Fibroblast of mammary gland (primary cell): ENCODE results near the gene METTL15.
"Not testable (repeated sequence)": the region's sequence is repeated elsewhere in the genome, so short reads cannot be mapped to it uniquely, and the experiment has no call there.

ENCODE experiments used
- DNase-seq: peaks from one replicate; pipeline ENCODE4 v3.0.0-alpha.2; 2010; ENCODE audit warnings: low read depth
- H3K4me3 ChIP-seq: 2 replicates; pipeline ENCODE4 v1.5.1; 2011; ENCODE audit warnings: low read depth, mild to moderate bottlenecking, low read length, moderate library complexity; ENCODE audit not compliant: control insufficient read depth
- CTCF ChIP-seq: conservative IDR thresholded peaks from 2 replicates; pipeline ENCODE4 v1.5.1; 2011; ENCODE audit warnings: low read depth, low read length, inconsistent platforms; ENCODE audit not compliant: control insufficient read depth, insufficient read depth

The METTL15 gene

DNA sequence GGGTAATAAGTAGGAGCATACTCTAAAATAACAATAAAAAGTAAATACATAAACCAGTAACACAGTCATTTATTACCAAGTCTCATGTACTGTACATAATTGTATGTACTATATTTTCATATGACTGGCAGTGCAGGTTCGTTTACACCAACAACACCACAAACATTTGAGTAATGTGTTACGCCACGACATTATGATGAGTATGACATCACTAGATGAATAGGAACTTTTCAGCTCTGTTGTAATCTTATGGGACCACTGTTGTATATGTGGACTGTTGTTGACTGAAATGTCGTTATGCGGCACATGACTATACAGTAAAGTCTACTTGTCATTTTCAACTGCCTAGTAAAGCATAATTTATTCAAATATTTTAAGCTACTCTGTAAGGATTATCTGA lies 18.8 kb upstream of the METTL15 start:
- DNase-seq: peak; percentile 30
- no peak for TF ChIP-seq CTCF
- no peak overlapping the region for H3K4me3 ChIP-seq

DNA sequence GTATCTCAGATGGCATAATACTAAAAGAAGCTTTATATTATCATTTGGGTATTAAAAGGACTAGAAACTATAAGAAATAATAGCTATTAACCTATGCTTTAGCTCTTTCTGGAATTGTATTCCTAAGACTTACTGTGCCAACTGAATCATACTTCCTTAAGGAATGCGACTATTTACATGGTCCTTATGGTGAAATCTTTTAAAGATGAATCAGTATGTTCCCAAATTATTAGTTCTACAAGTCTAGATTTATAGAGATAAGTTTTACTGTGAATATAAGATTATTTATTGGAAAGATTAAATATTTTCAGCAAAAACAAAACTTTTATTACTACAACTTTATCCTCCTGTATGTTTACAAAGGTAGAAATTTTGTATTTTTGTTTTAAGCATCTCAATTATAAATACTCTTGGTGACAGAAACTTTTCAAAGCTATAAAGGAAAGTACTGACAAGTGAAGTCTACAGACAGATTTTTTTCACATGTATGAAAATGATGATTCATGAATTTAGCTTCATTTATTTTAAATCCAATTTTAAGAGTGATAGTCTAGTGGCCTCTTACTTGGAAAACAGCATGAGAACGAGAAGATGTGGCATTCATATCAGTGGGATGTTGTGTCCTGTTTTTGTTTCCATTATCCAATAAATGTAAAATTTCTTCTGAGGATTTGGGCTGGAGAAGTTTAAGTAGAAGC lies 18.0 kb upstream of the METTL15 start:
- peak; percentile 66 for DNase-seq
- no peak for TF ChIP-seq CTCF
- H3K4me3 ChIP-seq: no peak overlapping the region

DNA sequence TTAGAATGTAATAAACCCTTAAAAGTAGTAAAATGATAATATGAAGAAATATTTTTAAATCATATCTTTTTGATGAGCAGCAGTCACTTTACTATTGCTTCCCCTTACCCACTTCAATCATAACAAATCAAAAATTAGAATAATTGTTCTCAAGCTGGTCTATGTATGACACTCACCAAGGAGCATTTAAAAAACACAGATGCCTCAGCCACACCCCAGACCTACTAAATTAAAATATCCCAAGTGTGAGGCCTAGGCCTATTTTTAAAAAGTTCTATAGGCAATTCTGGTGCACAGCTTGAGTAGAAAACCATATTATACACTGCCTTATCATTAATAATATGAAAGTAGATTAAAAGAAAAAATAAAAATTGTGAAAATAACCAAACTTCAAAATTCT lies 15.4 kb upstream of the METTL15 start:
- DNase-seq: no peak
- TF ChIP-seq CTCF: no peak
- H3K4me3 ChIP-seq: no peak overlapping the region

DNA sequence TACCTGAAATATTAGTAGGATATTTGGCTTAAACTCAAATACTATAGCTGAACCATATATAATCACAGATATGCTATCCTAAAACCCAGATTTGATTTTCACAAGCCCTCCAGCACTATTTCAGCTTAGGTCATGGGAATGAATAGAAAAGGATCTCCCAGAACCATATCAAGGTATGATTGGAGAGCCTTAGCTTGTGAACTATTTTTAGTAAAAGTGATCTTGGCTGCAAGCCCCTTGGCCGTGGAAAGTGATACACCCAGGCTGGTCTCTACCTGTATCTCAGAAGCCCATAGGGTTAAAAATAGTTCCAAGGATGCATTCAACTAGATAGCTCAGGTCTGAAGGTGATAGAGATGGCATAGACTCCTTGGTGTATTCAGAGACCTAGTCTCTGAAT lies 9.9 kb upstream of the METTL15 start:
- no peak overlapping the region for H3K4me3 ChIP-seq
- DNase-seq: no peak
- TF ChIP-seq CTCF: no peak

DNA sequence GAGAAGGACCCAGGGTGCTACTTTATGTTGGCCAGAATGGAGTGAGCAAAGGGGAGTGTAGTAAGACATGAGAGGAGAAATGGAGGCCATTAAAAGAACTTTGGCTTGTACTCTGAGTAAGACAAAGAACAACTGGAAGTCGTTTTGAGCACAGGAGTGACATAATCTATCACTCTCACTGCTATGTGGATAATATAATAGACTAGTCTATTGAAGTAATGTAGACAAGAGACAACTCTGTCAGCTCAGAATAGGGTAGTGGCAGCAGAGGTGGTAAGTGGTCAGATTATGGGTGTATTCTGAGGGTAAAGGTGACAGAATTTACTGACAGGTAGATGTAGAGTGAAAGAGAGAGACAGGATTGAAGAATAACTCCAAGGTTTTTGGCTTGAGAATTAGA lies 8.5 kb upstream of the METTL15 start:
- TF ChIP-seq CTCF: no peak

DNA sequence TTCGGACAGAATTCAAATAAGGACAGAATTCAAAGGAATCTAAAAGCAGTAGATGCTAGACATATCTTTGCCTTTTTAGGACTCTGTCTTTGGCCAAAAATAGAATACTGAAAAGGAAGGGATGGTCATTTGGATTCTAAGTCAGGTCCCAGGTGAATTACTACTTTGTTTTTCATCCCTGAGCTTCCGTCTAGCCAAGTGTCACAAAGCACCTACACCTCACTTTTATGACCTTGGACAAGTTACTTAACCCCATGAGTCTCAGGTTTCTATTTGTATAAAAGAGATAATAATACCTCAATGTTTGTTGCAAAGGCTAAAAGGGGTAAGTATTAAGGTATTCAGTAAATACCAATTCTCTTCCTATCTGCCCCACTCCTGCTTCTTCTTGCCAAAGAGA lies 7.5 kb upstream of the METTL15 start:
- TF ChIP-seq CTCF: no peak

More for the DNA sequence above, 8.5 kb upstream of the METTL15 start:
- H3K4me3 ChIP-seq: no peak overlapping the region
- no peak for DNase-seq

DNA sequence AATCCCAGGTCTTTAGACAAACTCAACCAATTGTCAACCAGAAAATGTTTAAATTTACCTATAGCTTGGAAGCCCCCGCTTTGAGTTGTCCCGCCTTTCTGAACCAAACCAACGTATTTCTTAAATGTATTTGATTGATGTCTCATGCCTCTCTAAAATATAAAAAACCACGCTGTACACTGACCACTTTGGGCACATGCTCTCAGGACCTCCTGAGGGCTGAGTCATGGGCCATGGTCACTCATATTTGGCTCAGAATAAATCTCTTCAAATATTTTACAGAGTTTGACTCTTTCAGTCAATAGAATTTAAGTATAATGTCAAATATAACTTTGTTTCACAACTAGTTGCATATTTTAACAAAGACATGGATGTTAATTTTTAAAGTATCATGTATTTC lies 5.9 kb upstream of the METTL15 start:
- H3K4me3 ChIP-seq: not testable (repeated sequence)
- peak; percentile 49 for DNase-seq

More for the DNA sequence above, 7.5 kb upstream of the METTL15 start:
- no peak for DNase-seq
- H3K4me3 ChIP-seq: no peak overlapping the region
